Measurements from ENCODE around the gene ULBP1.
"Not testable (repeated sequence)": the region's sequence is repeated elsewhere in the genome, so short reads cannot be mapped to it uniquely, and the experiment has no call there.

ULBP1 gene

DNA sequence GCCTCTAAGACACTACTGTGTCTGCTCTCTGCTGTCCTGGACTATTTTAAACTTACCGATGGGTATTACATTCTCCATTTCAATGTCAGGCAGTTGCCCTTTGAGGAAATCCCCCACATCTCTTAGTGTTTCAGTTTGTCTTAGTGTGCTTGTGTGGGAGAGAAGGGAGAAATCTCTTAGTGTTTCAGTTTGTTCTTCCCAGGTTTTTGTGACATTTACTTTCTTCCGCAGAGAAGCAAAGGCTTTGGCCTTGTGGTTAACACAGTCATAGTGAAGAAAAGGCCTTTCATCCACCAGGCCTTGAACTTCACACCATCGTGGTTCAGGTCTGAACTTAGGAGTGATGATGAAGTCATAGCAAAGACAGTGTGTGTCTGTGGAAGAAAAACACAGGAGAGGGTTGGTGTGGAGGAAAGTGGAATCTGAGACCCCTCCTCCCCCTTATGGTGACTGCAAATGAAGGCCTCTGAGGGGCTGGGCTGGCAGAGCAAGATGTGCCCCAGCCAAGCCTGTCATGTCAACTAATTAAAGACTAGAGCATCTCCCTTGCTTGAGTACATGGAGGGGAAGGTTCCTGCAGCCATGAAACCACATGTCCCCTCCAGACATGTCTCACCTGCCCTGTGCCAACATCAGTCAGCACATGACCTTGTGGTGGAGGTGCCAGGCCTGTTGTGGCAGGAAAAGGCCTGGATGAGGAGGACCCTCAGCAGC lies 37.7 kb downstream of the ULBP1 start:
- peak; percentile 56 for DNase-seq (ENCODE audit: low read depth)
- TF ChIP-seq, protein P1, sequence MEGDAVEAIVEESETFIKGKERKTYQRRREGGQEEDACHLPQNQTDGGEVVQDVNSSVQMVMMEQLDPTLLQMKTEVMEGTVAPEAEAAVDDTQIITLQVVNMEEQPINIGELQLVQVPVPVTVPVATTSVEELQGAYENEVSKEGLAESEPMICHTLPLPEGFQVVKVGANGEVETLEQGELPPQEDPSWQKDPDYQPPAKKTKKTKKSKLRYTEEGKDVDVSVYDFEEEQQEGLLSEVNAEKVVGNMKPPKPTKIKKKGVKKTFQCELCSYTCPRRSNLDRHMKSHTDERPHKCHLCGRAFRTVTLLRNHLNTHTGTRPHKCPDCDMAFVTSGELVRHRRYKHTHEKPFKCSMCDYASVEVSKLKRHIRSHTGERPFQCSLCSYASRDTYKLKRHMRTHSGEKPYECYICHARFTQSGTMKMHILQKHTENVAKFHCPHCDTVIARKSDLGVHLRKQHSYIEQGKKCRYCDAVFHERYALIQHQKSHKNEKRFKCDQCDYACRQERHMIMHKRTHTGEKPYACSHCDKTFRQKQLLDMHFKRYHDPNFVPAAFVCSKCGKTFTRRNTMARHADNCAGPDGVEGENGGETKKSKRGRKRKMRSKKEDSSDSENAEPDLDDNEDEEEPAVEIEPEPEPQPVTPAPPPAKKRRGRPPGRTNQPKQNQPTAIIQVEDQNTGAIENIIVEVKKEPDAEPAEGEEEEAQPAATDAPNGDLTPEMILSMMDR (IDR thresholded peaks at IDR 0.05; ENCODE audit: low read depth, low read length, missing control alignments), result no peak
- H3K4me3 ChIP-seq (ENCODE audit: low read depth, low read length), result no peak overlapping the region

DNA sequence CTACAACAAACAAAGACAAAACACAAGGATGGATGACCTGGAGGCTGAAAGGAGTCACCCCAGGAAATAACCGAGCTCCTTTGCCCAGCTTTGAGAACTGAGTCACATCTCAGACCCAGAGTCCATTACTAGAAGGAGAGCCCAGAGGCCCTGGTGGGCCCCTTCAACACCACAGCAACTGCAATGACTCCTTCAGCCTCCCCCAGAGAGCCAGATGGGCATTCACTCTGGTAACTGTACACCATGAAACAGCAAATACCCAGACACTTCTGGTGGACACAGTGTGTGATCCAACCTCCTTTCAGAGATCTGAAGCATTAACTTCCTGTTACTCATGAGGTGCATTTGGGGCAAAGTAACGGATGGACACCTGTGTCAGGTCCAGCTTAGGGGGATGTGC lies 39.0 kb downstream of the ULBP1 start:
- TF ChIP-seq, protein P1 (IDR thresholded peaks at IDR 0.05; ENCODE audit: low read depth, low read length, missing control alignments), result no peak
- DNase-seq (ENCODE audit: low read depth), result no peak
- no peak overlapping the region for H3K4me3 ChIP-seq (ENCODE audit: low read depth, low read length)

DNA sequence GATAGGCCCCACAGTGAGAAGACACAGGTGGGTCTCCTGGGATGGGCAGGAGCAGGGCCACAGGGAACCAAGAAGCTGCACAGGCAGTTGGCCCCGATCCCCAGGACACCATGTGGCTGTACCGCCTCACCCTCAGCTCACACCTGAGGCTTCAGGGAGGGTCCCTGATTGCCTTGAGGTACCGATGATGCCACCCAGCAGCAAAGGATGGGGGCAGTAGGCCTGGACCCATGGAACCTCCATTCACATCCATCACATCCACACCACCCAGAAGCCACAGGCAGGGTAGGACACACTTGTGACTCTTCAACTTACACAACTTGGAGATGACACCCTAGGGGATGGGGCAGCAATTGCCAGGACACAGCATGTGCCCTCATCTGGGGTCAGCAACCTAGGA lies 39.9 kb downstream of the ULBP1 start:
- H3K4me3 ChIP-seq (ENCODE audit: low read depth, low read length); DNase-seq (ENCODE audit: low read depth): not testable (repeated sequence)

DNA sequence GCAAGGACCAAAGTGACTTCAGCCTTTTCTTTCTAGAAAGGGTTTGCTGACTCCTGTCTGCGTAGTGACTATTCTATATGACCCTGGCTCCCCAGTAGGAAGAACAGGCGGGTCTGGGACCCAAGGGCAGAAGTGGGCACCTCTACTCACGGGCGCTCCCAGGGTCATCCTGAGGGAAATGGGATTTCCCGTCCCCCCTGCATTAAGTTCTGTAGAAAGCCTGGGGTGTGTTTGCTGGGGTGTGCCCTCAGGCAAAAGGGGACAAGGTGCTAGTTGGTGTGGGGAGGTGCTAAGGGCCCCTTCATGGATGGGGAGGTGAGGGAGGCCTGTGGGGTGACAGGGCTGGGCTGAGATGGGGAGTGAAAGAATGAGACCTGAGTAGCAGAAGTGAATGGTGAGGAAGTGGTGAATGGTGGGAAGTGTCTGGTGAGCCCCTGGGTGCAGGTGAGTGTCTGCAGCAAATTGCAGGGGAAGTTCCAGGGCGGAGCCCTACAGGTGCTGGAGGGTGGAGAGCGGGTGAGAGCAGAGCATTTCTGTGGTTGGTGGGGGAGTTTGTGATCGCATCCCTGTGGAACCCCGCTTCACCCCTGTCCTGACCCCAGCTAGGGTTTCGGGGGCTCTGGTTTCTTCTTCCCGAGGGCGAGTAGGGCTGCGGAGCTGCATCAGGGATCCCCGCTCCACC lies 40.5 kb downstream of the ULBP1 start:
- H3K4me3 ChIP-seq (ENCODE audit: low read depth, low read length), result peak overlapping the region; percentile 44
- peak; percentile 39 for DNase-seq (ENCODE audit: low read depth)
- TF ChIP-seq, protein P1 (IDR thresholded peaks at IDR 0.05; ENCODE audit: low read depth, low read length, missing control alignments), result no peak

DNA sequence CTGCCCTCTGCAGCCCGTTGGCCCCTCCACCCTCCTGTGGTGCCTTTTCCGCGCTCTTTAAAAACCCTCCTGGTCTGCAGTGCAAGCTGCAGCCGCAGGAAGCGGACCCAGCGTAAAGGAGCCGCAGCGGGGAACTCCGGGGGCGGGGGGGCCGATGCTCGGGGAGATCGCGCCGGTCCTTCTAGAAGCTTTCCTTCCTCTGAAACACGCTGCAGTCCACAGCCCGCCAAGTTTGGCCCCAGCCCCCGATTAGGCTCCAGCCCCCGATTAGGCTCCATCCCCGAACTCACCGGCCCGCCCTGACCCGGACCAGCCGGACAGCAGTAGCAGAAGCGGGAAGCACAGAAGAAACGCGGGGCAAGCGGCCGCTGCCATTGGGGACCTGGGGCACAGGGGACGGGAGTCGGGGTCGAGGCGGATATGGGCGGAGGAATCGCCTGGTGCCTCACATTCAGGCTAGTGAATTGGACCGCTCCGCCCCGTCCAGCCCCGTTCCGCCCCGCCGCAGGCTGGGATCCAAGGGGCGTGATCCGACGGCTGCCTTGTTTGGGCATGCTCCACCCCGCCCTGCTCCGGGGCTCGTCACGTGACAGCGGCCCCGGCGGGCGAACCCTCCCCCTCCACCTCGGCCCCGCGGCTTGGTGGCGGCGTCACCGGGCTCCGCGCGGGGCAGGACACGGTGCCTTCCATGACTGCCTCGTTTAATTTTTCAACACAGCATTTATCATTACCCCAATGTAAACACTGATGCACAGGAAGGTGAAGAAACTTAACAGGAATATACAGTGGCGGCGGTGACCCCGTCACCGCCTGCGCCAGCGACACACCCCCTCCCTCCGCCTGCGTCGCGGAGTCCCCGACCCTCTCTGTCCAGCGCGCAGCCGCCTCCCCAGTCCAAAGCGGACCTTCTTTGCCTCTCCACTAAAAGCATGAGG lies 41.3 kb downstream of the ULBP1 start:
- peak; percentile 43 for DNase-seq (ENCODE audit: low read depth)
- TF ChIP-seq, protein P1 (IDR thresholded peaks at IDR 0.05; ENCODE audit: low read depth, low read length, missing control alignments), result no peak
- H3K4me3 ChIP-seq (ENCODE audit: low read depth, low read length), result peak overlapping the region; percentile 44

DNA sequence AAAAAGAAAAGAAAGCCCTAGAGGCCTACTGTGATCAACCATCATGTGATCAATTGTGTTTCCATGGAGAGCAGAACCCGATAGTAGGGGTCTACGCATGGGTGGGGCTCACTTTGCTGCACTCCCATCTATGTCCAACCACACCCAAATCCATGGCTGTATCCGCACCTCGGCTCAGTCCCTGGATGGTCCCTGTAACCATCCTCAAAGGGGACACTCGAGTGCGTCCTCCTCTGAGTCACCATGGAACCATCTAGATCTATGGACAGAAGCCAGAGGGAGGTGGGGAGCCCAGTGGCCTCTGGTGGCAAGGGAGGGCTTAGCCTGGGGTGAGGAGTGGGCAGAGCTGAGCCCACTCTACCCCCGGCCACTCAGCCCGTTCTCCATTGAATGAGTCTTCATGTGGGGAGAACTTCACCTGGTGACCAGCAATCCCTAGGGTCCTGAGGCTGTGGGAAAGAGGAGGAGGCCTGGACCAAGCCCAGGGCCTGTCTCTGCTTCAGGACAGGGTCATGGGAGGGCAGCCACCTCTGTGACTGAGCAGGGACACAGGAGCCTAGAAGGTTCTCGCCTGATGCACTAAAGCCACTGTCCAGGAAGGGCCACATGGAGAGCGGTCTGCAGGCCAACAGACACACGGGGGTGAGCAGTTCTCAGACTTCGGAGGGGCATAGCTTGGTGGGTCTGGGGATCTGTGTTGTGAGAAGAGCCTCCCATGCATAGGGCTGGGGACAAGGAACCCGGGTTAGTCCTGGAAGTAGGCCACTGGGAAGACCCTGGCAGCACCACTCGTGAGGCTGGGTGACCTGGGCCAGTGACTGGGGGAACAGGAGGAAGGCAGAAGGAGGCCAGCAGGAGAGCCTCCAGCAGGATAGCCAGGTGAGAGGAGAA lies 42.3 kb downstream of the ULBP1 start:
- H3K4me3 ChIP-seq (ENCODE audit: low read depth, low read length), result peak overlapping the region; percentile 44; the same call in 1 of the 2 replicates
- no peak for DNase-seq (ENCODE audit: low read depth)
- TF ChIP-seq, protein P1 (IDR thresholded peaks at IDR 0.05; ENCODE audit: low read depth, low read length, missing control alignments), result no peak
